Measurements from ENCODE around the gene OR5H6. TPM values are rescaled to one million over a fixed set of nuclear protein-coding genes. Genes with fewer than 3 reads are reported as not detected.

The OR5H6 gene
- total RNA-seq (not detected), polyA plus RNA-seq (not detected), total RNA-seq (not detected)

DNA sequence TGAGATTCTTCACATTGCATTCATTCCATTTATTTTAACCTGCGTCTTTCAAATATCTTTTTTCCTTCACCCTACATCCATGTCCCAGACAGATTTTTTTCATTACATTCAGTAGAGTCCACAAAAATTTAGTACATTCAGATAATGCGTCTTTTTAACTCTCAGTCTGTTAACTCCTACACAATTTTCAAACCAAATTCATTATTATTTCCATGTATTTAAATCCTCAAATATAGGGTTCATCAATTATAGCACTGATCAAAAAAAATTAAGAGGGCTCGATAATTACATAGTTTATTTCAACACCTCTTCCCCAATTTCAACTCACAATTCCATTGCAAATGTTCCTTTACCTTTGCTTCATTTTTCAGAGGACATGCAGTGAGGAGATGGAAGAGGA lies at the start of gene OR5H6:
Gene OR5H6, plus strand, starts transcription at position 301 of the 400 bp plus-strand sequence. Its CDS starts 89 bp downstream, at position 390.
- ATAC-seq (no peak), DNase-seq (no peak)
- H3K9me3 ChIP-seq (ENCODE audit: control insufficient read depth in 2 of 3, low read length in 3 of 3): no peaks in the 10 kb centered on the region
- H3K4me1 ChIP-seq (ENCODE audit: control insufficient read depth in 2 of 2, insufficient read depth in 2 of 2, low read length in 2 of 2): no peaks in the 10 kb centered on the region
- no peaks in the 10 kb centered on the region for H3K36me3 ChIP-seq (ENCODE audit: control insufficient read depth in 2 of 3, insufficient read depth in 3 of 3, low read length in 3 of 3)
- H3K27ac ChIP-seq (ENCODE audit: low read depth, low read length): no peak within 1 kb of the TSS
- H3K27me3 ChIP-seq (ENCODE audit: control insufficient read depth in 2 of 2, insufficient read depth in 2 of 2, low read length in 2 of 2): no peaks in the 10 kb centered on the region
- no peak within 1 kb of the TSS for H3K4me3 ChIP-seq (ENCODE audit: low read length)
- intact Hi-C loops (cut with micrococcal nuclease): no loop called here
- Mint-ChIP-seq H3K9me3 (peaks cover 0 to 14% (median 4%) of the 10 kb centered on the region in 11 donors), H3K4me3 (no peak within 1 kb of the TSS), H3K27me3 (peaks cover 4 to 18% (median 7%) of the 10 kb centered on the region in 5 donors), H3K4me1 (no peaks in the 10 kb centered on the region), H3K27ac (no peak within 1 kb of the TSS), H3K36me3 (no peaks in the 10 kb centered on the region)
- CTCF ChIA-PET: no interaction called here
- POLR2A ChIA-PET: no interaction called here

DNA sequence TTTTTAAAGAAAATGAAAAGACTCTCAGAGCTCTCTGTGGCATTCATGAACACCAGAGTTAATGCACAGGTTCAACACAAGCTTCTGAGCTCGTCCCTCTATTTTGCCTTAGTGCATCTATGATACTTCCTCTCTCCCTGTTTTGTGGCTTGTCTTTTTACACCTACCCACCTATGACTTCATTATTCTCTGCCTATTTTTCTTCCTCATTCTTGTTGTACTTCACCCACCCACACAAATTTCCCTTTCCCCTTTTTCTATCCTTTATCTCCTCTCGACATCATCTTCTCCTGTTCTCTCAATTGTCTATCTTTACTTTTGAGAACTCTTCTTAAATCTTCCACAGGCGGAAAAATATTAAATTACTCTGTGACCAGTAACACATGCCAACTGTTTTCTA lies 49.0 kb upstream of the OR5H6 start:
- intact Hi-C loops (cut with micrococcal nuclease): no loop called here
- H3K4me3 ChIP-seq (ENCODE audit: low read length): no peak overlapping the region
- Mint-ChIP-seq H3K27ac (no peak overlapping the region), H3K36me3 (no peaks in the 10 kb centered on the region), H3K27me3 (peaks cover 0 to 12% (median 5%) of the 10 kb centered on the region in 5 donors), H3K4me1 (no peaks in the 10 kb centered on the region), H3K9me3 (peaks cover 0 to 8% (median 0%) of the 10 kb centered on the region in 11 donors), H3K4me3 (no peak overlapping the region)
- H3K27ac ChIP-seq (ENCODE audit: low read depth, low read length): no peak overlapping the region
- ATAC-seq (no peak), DNase-seq (no peak)
- no peaks in the 10 kb centered on the region for H3K27me3 ChIP-seq (ENCODE audit: control insufficient read depth in 2 of 2, insufficient read depth in 2 of 2, low read length in 2 of 2)
- ChIA-PET CTCF (no interaction called here), POLR2A (no interaction called here)
- no peaks in the 10 kb centered on the region for H3K4me1 ChIP-seq (ENCODE audit: control insufficient read depth in 2 of 2, insufficient read depth in 2 of 2, low read length in 2 of 2)
- H3K36me3 ChIP-seq (ENCODE audit: control insufficient read depth in 2 of 3, insufficient read depth in 3 of 3, low read length in 3 of 3): no peaks in the 10 kb centered on the region
- no peaks in the 10 kb centered on the region for H3K9me3 ChIP-seq (ENCODE audit: control insufficient read depth in 2 of 3, low read length in 3 of 3)

DNA sequence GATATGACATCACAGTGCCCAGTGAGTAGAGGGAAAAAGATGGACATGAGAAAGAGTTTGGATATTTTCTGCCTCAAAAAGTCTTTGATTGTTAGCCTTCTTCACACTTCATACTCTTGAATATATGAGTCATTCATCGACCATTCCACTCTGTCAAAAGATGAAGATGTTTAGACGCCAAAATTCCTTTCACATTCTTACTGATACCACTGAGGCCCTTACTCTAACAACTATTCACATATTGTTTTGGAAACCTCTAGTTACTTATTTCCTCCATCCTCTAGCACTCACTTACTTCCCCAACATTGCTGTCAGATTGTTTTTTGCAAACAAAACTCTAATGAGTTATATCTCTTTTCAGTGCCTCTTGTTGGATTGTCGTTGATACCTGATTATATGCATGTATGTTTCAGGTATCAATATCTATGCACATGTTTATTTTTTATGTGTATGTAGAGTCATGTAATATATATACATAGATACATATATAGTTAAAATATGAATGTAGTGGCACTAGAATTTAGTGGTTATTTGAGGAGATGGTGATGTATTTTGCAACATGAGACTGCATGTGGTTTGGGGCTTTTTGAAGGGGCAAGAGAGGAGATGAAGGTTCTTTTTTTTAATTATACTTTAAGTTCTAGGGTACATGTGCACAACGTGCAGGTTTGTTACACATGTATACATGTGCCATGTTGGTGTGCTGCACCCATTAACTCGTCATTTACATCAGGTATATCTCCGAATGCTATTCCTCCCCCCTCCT lies 40.0 kb upstream of the OR5H6 start:
- ChIA-PET POLR2A (no interaction called here), CTCF (no interaction called here)
- Histone ChIP-seq H3K4me1 (ENCODE audit: control insufficient read depth in 2 of 2, insufficient read depth in 2 of 2, low read length in 2 of 2) (no peaks in the 10 kb centered on the region), H3K4me3 (ENCODE audit: low read length) (no peak overlapping the region), H3K9me3 (ENCODE audit: control insufficient read depth in 2 of 3, low read length in 3 of 3) (no peaks in the 10 kb centered on the region), H3K27ac (ENCODE audit: low read depth, low read length) (no peak overlapping the region), H3K36me3 (ENCODE audit: control insufficient read depth in 2 of 3, insufficient read depth in 3 of 3, low read length in 3 of 3) (no peaks in the 10 kb centered on the region), H3K27me3 (ENCODE audit: control insufficient read depth in 2 of 2, insufficient read depth in 2 of 2, low read length in 2 of 2) (no peaks in the 10 kb centered on the region)
- H3K9me3 Mint-ChIP-seq: no peaks in the 10 kb centered on the region
- ATAC-seq (no peak), DNase-seq (no peak)
- H3K27me3 Mint-ChIP-seq: peaks cover 0 to 4% (median 0%) of the 10 kb centered on the region in 5 donors
- intact Hi-C loops (cut with micrococcal nuclease): no loop called here
- H3K4me3 Mint-ChIP-seq: no peak overlapping the region
- H3K4me1 Mint-ChIP-seq: no peaks in the 10 kb centered on the region
- H3K36me3 Mint-ChIP-seq: no peaks in the 10 kb centered on the region
- no peak overlapping the region for H3K27ac Mint-ChIP-seq

DNA sequence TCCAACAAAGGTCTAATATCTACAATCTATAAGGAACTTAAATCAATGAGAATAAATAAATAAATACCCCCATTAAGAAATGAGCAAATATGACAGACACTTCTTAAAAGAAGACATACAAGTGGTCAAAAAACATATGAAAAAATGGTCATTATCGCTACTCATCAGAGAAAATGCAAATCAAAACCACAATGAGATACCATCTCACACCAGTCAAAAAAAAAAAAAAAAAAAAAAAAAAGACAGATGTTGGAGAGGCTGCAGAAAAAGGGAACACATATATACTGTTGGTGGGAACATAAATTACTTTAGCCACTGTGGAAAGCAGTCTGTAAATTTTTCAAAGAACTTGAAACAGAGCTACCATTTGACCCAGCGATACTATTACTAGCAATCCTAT lies 31.6 kb upstream of the OR5H6 start:
- intact Hi-C loops (cut with micrococcal nuclease): no loop called here
- H3K27ac Mint-ChIP-seq: no peak overlapping the region
- ChIA-PET POLR2A (no interaction called here), CTCF (no interaction called here)
- no peak overlapping the region for H3K27ac ChIP-seq (ENCODE audit: low read depth, low read length)
- H3K36me3 Mint-ChIP-seq: no peaks in the 10 kb centered on the region
- H3K36me3 ChIP-seq (ENCODE audit: control insufficient read depth in 2 of 3, insufficient read depth in 3 of 3, low read length in 3 of 3): no peaks in the 10 kb centered on the region
- peaks cover 2 to 15% (median 6%) of the 10 kb centered on the region in 5 donors for H3K27me3 Mint-ChIP-seq
- no peaks in the 10 kb centered on the region for H3K4me1 ChIP-seq (ENCODE audit: control insufficient read depth in 2 of 2, insufficient read depth in 2 of 2, low read length in 2 of 2)
- DNase-seq (no peak), ATAC-seq (no peak)
- no peaks in the 10 kb centered on the region for H3K27me3 ChIP-seq (ENCODE audit: control insufficient read depth in 2 of 2, insufficient read depth in 2 of 2, low read length in 2 of 2)
- H3K9me3 Mint-ChIP-seq: no peaks in the 10 kb centered on the region
- H3K4me3 Mint-ChIP-seq: no peak overlapping the region
- no peaks in the 10 kb centered on the region for H3K4me1 Mint-ChIP-seq
- H3K4me3 ChIP-seq (ENCODE audit: low read length): no peak overlapping the region
- H3K9me3 ChIP-seq (ENCODE audit: control insufficient read depth in 2 of 3, low read length in 3 of 3): no peaks in the 10 kb centered on the region

DNA sequence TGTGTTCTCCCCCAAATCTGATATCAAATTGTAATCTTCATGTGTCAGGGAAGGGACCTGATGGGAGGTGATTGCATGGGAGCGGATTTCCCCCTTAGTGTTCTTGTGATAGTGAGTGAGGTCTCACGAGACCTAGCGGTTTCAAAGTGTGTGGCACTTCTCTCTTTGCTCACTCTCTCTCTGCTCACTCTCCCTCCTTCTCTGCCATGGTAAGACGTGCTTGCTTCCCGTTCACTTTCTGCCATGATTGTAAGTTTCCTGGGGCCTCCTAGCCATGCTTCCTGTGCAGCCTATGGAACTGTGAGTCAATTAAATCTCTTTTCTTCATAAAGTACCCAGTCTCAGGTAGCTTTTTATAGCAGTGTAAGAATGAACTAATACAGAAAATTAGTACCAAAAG lies 30.6 kb upstream of the OR5H6 start:
- Mint-ChIP-seq H3K9me3 (no peaks in the 10 kb centered on the region), H3K4me1 (no peaks in the 10 kb centered on the region), H3K27ac (no peak overlapping the region), H3K4me3 (no peak overlapping the region), H3K36me3 (no peaks in the 10 kb centered on the region), H3K27me3 (peaks cover 4 to 13% (median 6%) of the 10 kb centered on the region in 5 donors)
- Histone ChIP-seq H3K4me1 (ENCODE audit: control insufficient read depth in 2 of 2, insufficient read depth in 2 of 2, low read length in 2 of 2) (no peaks in the 10 kb centered on the region), H3K36me3 (ENCODE audit: control insufficient read depth in 2 of 3, insufficient read depth in 3 of 3, low read length in 3 of 3) (no peaks in the 10 kb centered on the region), H3K9me3 (ENCODE audit: control insufficient read depth in 2 of 3, low read length in 3 of 3) (no peaks in the 10 kb centered on the region), H3K27ac (ENCODE audit: low read depth, low read length) (no peak overlapping the region), H3K4me3 (ENCODE audit: low read length) (no peak overlapping the region), H3K27me3 (ENCODE audit: control insufficient read depth in 2 of 2, insufficient read depth in 2 of 2, low read length in 2 of 2) (no peaks in the 10 kb centered on the region)
- DNase-seq (no peak), ATAC-seq (no peak)
- ChIA-PET POLR2A (no interaction called here), CTCF (no interaction called here)
- intact Hi-C loops (cut with micrococcal nuclease): no loop called here

DNA sequence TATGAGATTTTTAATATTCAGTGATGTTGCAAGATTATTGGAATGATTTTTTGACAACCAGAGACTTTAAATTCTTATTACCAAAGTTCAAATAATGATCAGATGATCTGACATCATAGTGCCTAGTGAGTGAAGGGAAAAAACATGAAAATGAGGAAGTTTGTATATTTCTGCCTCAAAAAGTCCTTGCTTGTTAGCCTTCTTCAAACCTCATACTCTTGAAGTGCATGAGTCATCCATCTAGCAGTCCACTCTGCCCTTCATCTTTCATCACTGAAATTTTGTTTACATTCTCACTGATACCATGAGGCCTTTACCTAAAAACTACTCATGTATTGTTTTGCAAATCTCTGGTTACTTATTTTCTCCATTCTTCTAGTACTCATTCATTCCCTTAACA lies 23.9 kb upstream of the OR5H6 start:
- Mint-ChIP-seq H3K27ac (no peak overlapping the region), H3K4me1 (no peaks in the 10 kb centered on the region), H3K4me3 (no peak overlapping the region), H3K36me3 (no peaks in the 10 kb centered on the region), H3K9me3 (peaks cover 0 to 2% (median 0%) of the 10 kb centered on the region in 11 donors), H3K27me3 (peaks cover 4 to 7% (median 5%) of the 10 kb centered on the region in 5 donors)
- ChIA-PET CTCF (no interaction called here), POLR2A (no interaction called here)
- intact Hi-C loops (cut with micrococcal nuclease): no loop called here
- H3K9me3 ChIP-seq (ENCODE audit: control insufficient read depth in 2 of 3, low read length in 3 of 3): no peaks in the 10 kb centered on the region
- H3K27me3 ChIP-seq (ENCODE audit: control insufficient read depth in 2 of 2, insufficient read depth in 2 of 2, low read length in 2 of 2): no peaks in the 10 kb centered on the region
- no peaks in the 10 kb centered on the region for H3K36me3 ChIP-seq (ENCODE audit: control insufficient read depth in 2 of 3, insufficient read depth in 3 of 3, low read length in 3 of 3)
- DNase-seq (no peak), ATAC-seq (no peak)
- H3K27ac ChIP-seq (ENCODE audit: low read depth, low read length): no peak overlapping the region
- H3K4me3 ChIP-seq (ENCODE audit: low read length): no peak overlapping the region
- no peaks in the 10 kb centered on the region for H3K4me1 ChIP-seq (ENCODE audit: control insufficient read depth in 2 of 2, insufficient read depth in 2 of 2, low read length in 2 of 2)

DNA sequence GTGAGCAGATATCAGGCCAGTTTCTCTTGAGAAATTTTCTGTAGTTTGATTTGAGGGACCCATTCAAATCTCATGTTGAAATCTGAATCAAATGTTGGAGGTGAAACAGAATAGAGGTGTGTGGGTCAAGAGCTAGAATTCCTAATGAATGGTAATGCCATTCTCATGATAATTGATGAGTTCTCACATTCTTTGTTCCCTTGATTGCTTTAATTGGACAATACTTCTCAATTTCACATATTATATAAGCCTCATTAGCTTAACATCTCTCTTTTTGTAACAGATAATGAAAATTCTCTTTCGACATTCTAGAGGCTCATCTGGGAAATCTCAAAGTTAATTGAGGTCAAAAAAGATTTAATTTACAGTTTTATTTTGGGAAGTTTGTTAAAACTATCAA lies 21.9 kb upstream of the OR5H6 start:
- Mint-ChIP-seq H3K36me3 (no peaks in the 10 kb centered on the region), H3K27me3 (peaks cover 2 to 6% (median 5%) of the 10 kb centered on the region in 5 donors), H3K9me3 (peaks cover 0 to 4% (median 0%) of the 10 kb centered on the region in 11 donors), H3K27ac (no peak overlapping the region), H3K4me1 (no peaks in the 10 kb centered on the region), H3K4me3 (no peak overlapping the region)
- intact Hi-C loops (cut with micrococcal nuclease): no loop called here
- Histone ChIP-seq H3K36me3 (ENCODE audit: control insufficient read depth in 2 of 3, insufficient read depth in 3 of 3, low read length in 3 of 3) (no peaks in the 10 kb centered on the region), H3K4me1 (ENCODE audit: control insufficient read depth in 2 of 2, insufficient read depth in 2 of 2, low read length in 2 of 2) (no peaks in the 10 kb centered on the region), H3K4me3 (ENCODE audit: low read length) (no peak overlapping the region), H3K27me3 (ENCODE audit: control insufficient read depth in 2 of 2, insufficient read depth in 2 of 2, low read length in 2 of 2) (no peaks in the 10 kb centered on the region), H3K27ac (ENCODE audit: low read depth, low read length) (no peak overlapping the region), H3K9me3 (ENCODE audit: control insufficient read depth in 2 of 3, low read length in 3 of 3) (no peaks in the 10 kb centered on the region)
- ATAC-seq: no peak
- POLR2A ChIA-PET: no interaction called here
- DNase-seq: no peak
- CTCF ChIA-PET: no interaction called here

All from naive thymus-derived CD4-positive, alpha-beta T cell (primary cell).